Measurements from ENCODE around the gene C19orf47.

- TF ChIP-seq POLR2A (IDR thresholded peaks at IDR 0.05) (no peak), CTCF (IDR thresholded peaks at IDR 0.05) (no peak), POLR2AphosphoS5 (IDR thresholded peaks at IDR 0.05) (no peak)
Measured at GRCh38 chr19:40363069-40363468, 14.9 kb upstream of the C19orf47 start.
